ENCODE results near the gene SIPA1. TPM values are rescaled to one million over a fixed set of nuclear protein-coding genes. Genes with fewer than 3 reads are reported as not detected.
"Not testable (repeated sequence)": the region's sequence is repeated elsewhere in the genome, so short reads cannot be mapped to it uniquely, and the experiment has no call there.

The SIPA1 gene
- total and polyA plus RNA-seq, 12 donors, result 11.8 to 85.9 (median 21.2) TPM

DNA sequence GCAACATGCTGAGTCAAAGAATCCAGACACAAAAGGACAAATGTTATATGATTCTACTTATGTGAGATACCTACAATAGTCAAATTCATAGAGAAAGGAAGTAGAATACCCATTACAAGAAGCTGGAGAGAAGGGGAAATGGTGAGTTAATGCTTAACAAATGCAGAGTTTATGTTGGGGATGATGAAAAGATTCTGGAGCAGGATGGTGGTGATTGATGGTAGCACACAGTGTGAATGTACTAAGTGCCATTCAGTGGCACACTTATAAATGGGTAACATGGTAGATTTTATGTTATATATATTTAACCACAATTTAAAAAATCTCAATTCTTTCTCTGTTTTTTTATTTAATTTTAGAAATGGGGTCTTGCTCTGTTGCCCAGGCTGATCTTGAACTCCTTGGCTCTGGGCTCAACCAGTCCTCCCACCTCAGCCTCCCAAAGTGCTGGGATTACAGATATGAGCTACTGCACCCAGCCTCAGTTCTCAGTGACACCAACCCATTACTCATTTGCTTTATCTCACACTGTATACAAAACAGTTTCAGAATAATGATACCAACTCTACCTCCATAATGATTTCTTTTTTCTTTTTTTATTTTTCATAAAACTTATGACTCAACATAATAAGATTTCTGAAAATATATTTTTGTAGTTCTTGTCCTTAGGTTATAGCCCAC is 34.4 kb downstream of the SIPA1 start:
- Histone ChIP-seq H3K9me3 (no peaks in the 10 kb centered on the region), H3K27ac (no peak overlapping the region), H3K4me3 (no peak overlapping the region), H3K27me3 (no peaks in the 10 kb centered on the region), H3K4me1 (no peaks in the 10 kb centered on the region), H3K36me3 (no peaks in the 10 kb centered on the region)
- no peak for ATAC-seq
- TF ChIP-seq, protein P1, sequence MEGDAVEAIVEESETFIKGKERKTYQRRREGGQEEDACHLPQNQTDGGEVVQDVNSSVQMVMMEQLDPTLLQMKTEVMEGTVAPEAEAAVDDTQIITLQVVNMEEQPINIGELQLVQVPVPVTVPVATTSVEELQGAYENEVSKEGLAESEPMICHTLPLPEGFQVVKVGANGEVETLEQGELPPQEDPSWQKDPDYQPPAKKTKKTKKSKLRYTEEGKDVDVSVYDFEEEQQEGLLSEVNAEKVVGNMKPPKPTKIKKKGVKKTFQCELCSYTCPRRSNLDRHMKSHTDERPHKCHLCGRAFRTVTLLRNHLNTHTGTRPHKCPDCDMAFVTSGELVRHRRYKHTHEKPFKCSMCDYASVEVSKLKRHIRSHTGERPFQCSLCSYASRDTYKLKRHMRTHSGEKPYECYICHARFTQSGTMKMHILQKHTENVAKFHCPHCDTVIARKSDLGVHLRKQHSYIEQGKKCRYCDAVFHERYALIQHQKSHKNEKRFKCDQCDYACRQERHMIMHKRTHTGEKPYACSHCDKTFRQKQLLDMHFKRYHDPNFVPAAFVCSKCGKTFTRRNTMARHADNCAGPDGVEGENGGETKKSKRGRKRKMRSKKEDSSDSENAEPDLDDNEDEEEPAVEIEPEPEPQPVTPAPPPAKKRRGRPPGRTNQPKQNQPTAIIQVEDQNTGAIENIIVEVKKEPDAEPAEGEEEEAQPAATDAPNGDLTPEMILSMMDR (IDR thresholded peaks at IDR 0.05), result no peak
- intact Hi-C loops (cut with DNase I), result no loop called here
- DNase-seq, result no peak

DNA sequence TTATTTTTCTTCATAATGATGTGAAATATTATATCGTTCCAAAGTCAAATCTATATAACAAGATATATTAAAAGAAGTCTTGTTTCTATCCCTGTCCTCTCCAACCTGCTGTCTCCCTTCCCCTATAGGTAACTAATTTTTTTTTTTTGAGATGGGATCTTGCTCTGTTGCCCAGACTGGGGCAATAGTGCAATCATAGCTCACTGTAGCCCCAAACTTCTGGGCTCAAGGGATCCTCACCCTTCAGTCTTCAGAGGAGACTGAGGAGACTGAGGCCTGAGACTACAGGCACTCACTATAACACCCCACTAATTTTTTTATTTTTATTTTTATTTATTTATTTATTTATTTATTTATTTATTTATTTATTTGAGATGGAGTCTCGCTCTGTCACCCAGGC is 35.1 kb downstream of the SIPA1 start:
- H3K4me1 ChIP-seq, result no peaks in the 10 kb centered on the region
- intact Hi-C loops (cut with DNase I), result no loop called here
- WGBS, 2 donors, result 74 to 88% methylated on average over 2 of the region's 2 CpGs
- no peaks in the 10 kb centered on the region for H3K9me3 ChIP-seq
- no peak overlapping the region for H3K27ac ChIP-seq
- DNase-seq (no peak), ATAC-seq (no peak)
- H3K27me3 ChIP-seq, result no peaks in the 10 kb centered on the region
- no peaks in the 10 kb centered on the region for H3K36me3 ChIP-seq
- TF ChIP-seq, protein P1 (IDR thresholded peaks at IDR 0.05), result no peak
- no peak overlapping the region for H3K4me3 ChIP-seq

DNA sequence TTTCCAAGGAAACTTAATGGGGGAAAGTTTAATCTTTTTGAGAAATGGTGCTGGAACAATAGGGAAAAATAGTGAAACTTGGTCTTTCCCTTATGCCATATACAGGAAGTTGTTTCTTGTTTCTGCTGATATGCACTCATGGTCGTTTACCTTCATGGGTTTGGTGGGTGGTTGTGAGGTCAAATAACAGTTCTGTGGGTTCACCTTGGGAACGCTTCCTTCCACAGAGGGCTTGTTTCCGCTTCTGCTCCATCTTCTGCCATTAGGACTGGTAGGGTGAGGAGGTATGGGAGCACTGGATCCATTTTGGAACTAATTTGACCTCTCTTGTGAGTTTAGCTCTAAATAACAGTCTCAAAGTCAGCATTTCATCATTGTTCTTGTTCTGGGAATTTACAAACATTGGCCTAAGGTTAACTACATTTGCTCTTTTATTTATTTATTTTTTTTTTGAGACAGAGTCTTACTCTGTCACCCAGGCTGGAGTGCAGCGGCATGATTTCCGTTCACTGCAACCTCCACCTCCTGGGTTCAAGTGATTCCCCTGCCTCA is 42.4 kb downstream of the SIPA1 start:
- Histone ChIP-seq H3K4me3 (no peak overlapping the region), H3K4me1 (no peaks in the 10 kb centered on the region), H3K36me3 (no peaks in the 10 kb centered on the region), H3K9me3 (no peaks in the 10 kb centered on the region), H3K27me3 (no peaks in the 10 kb centered on the region), H3K27ac (no peak overlapping the region)
- ATAC-seq, result no peak
- no peak for DNase-seq
- TF ChIP-seq, protein P1 (IDR thresholded peaks at IDR 0.05), result no peak
- WGBS, 2 donors, result 83 to 84% methylated on average over 5 of the region's 5 CpGs
- intact Hi-C loops (cut with DNase I), result no loop called here

DNA sequence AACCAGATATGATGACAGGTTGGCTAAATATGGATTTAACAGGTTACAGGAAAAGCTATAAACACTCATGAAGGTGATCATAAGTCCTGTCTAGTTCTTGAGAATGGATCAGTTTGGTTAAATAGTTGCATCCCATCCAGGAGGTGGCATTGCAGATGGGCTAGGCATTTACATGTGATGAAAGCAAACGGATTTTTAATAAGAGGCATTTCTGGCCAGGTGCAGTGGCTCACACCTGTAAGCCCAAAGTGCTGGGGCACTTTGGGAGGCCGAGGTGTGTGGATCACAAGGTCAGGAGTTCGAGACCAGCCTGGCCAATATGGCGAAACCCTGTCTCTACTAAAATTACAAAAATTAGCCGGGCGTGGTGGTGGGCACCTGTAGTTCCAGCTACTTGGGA is 45.6 kb downstream of the SIPA1 start:
- H3K4me3 ChIP-seq; intact Hi-C loops (cut with DNase I); DNase-seq; H3K36me3 ChIP-seq; ATAC-seq; H3K4me1 ChIP-seq; H3K27ac ChIP-seq; H3K27me3 ChIP-seq; H3K9me3 ChIP-seq: not testable (repeated sequence)
- 86 to 87% methylated on average over 6 of the region's 6 CpGs for WGBS, 2 donors

DNA sequence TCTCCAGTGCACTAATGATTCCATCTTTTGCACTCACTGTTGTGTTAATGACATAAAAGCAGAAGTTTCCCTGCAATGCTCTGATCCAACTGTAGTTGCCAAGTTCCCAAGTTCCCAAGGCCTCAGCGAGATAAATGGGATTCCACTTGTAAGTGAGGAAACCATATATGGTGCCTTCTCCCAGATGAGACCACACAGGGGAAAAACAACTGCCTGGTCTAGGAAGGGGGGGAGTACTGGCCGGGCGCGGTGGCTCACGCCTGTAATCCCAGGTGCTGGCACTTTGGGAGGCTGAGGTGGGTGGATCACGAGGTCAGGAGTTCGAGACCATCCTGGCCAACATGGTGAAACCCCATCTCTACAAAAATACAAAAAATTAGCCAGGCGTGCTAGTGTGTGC is 48.1 kb downstream of the SIPA1 start:
- WGBS, 2 donors, result 57 to 69% methylated on average over 8 of the region's 8 CpGs
- Histone ChIP-seq H3K4me1 (peaks cover 0 to 5% (median 0%) of the 10 kb centered on the region in 9 donors), H3K27me3 (no peaks in the 10 kb centered on the region), H3K9me3 (no peaks in the 10 kb centered on the region), H3K4me3 (no peak overlapping the region), H3K36me3 (no peaks in the 10 kb centered on the region), H3K27ac (peak overlapping the region in 2 of 10 donors; percentile 14 to 43)
- DNase-seq (no peak), ATAC-seq (peak in 6 of 8 donors; percentile 45 to 75 (median 66))
- TF ChIP-seq, protein P1 (IDR thresholded peaks at IDR 0.05), result no peak
- intact Hi-C loops (cut with DNase I), result no loop called here

DNA sequence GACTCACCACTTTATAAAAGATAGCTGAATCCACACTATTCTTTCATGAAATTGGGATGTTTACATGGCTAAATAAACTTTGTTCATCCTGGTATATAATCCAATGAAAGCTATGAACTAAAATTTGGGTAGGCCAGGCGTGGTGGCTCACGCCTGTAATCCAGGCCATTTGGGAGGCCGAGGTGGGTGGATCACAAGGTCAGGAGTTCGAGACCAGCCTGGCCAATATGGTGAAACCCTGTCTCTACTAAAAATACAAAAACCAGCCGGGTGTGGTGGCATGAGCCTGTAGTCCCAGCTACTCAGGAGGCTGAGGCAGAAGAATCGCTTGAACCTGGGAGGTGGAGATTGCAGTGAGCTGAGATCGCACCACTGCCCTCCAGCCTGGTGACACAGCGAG is 53.9 kb downstream of the SIPA1 start:
- not testable (repeated sequence) for ATAC-seq, H3K4me3 ChIP-seq, DNase-seq, H3K27me3 ChIP-seq, H3K36me3 ChIP-seq, H3K27ac ChIP-seq, H3K9me3 ChIP-seq
- intact Hi-C loops (cut with DNase I), result loop anchor here in 1 of 10 donors (10.0 kb wide), 1 partner anchor 57 kb away; the partner anchor contains the start of gene SIPA1
- WGBS, 2 donors, result 94 to 95% methylated on average over 8 of the region's 8 CpGs
- H3K4me1 ChIP-seq, result peaks cover 0 to 29% (median 12%) of the 10 kb centered on the region in 9 donors
